Measurements from ENCODE around the gene RMDN3.

RMDN3 gene

DNA sequence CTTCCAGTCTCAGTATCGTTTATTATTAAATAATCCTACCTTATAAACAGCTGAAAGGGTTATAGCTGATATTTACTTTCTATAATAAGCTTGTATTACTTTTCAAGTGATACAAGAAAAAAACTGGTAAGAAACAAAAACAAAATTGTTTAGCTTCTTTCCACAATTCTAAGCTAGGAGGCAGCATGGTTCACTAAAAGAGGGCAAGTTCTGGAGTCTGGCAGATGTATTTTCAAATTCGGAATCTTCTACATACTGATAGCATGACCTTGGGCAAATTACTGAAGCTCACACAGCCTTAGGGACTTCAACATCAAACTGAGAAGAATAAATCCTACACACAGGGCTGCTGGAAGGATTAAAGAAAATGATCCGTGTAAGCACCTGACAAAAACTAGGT, 30.1 kb upstream of the RMDN3 start:
- Mint-ChIP-seq H3K27me3 (no peaks in the 10 kb centered on the region), H3K4me1 (ENCODE audit: low read depth) (peaks cover 28% of the 10 kb centered on the region), H3K27ac (no peak overlapping the region), H3K4me3 (no peak overlapping the region), H3K9me3 (no peaks in the 10 kb centered on the region), H3K36me3 (ENCODE audit: low read depth) (peaks cover 27% of the 10 kb centered on the region)
- intact Hi-C loops (cut with micrococcal nuclease): no loop called here

DNA sequence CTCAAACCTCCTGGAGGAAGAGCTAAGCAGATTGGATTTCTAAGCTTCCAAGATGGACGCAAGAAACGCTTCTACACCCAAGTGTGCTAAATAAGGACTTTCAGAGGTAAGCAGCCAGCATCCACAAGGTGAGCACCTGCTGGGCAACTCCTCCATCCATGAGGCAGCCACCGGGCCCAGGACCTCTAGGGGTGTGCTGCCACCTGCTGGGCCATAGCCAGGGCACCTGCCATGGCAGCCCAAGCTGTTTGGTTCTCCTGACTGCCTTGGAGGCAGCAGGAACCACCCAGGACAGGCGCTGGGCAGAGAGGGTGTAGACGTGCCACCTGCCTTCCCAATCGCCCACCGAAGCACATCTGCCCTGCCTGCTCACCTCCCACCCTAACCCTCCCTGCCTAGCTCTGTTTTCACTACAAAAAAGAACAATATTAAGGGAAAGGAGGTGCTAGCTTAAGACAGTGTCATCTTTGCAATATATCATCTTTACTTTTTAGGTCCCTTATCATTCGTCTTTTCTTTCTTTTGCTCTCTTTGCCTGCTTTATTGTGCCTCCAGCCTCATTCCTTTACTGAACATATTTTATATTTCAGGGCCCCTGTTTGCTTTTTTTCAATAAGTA, 27.7 kb upstream of the RMDN3 start:
- Mint-ChIP-seq H3K4me3 (no peak overlapping the region), H3K9me3 (no peaks in the 10 kb centered on the region), H3K27ac (no peak overlapping the region), H3K4me1 (ENCODE audit: low read depth) (peaks cover 9% of the 10 kb centered on the region), H3K36me3 (ENCODE audit: low read depth) (peaks cover 40% of the 10 kb centered on the region), H3K27me3 (no peaks in the 10 kb centered on the region)
- intact Hi-C loops (cut with micrococcal nuclease): loop anchor here (1.0 to 5.0 kb wide), 2 partner anchors 36 to 105 kb away; no protein-coding TSS in a partner anchor

DNA sequence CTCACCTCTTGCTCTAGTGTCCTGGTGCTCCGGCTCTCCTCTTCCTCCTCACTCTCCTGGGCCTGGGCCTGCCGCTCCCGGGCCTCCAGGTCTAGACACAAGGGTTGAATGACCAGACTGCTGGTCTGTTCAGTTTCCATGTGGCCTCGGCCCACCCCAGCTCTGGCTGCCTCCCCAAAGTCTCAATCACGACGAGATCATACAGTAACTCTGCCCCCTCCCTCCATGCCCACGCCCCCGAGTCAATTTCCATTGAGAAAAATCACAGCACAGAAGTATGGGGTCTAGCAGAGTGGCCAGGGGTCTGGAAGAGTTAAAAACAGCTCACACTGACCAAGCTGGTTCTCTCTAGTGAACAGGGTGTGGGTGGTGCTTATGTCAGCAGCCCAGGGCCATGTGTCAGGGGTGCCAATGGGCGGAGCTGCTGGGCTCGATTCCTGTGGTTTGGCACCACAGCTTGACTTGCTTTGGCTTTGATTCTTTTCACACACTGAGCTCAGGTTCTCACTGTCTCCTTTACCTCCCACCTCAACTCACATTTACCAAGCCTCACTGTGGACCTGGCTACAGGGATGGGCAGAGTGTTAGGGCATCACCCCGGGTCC, 21.6 kb upstream of the RMDN3 start:
- Mint-ChIP-seq H3K9me3 (no peaks in the 10 kb centered on the region), H3K27me3 (no peaks in the 10 kb centered on the region), H3K4me1 (ENCODE audit: low read depth) (peaks cover 16% of the 10 kb centered on the region), H3K4me3 (peak overlapping the region; percentile 0), H3K27ac (peak overlapping the region; percentile 84), H3K36me3 (ENCODE audit: low read depth) (peaks cover 87% of the 10 kb centered on the region)
- intact Hi-C loops (cut with micrococcal nuclease): no loop called here

DNA sequence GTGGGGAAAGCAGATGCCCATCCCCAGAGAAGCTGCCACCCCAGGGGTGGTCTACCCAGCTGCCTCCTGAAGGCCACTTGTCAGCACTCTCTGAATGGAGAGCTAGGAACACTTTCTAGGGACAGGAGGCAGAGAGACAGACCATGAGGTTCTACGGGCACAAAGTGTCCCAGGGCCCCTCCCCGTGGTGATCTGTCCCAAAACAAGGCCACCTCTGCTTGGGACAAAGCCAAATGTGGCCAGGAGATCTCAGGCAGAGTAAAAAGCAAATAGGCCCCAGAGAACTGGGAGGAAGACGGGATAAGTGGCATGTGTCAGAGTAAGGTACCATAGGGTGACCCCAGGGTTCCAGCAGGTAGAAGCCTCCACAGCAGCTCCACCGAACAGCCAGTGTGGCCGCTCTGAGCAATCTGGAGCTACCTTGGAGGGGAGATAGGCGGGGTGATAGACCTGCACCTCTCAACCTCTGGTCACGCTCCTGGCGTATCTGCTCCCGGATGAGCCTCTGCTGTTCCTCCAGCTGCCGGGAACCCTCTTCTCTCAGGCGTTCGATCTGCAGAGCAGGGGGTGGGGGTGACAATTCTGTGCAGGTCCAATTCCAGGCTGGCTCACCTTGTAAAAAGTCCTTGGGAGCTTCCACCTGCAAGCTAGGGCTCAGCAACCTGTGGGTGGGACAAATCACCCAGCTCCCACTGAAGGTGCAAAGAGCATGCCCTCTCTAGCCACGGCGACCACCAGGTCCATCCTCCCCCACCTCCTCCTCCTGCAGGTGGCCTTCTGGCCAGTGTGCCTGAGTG, 20.9 kb upstream of the RMDN3 start:
- intact Hi-C loops (cut with micrococcal nuclease): no loop called here
- Mint-ChIP-seq H3K9me3 (no peaks in the 10 kb centered on the region), H3K36me3 (ENCODE audit: low read depth) (peaks cover 94% of the 10 kb centered on the region), H3K27me3 (no peaks in the 10 kb centered on the region), H3K27ac (peak overlapping the region; percentile 84), H3K4me3 (no peak overlapping the region), H3K4me1 (ENCODE audit: low read depth) (peaks cover 18% of the 10 kb centered on the region)

DNA sequence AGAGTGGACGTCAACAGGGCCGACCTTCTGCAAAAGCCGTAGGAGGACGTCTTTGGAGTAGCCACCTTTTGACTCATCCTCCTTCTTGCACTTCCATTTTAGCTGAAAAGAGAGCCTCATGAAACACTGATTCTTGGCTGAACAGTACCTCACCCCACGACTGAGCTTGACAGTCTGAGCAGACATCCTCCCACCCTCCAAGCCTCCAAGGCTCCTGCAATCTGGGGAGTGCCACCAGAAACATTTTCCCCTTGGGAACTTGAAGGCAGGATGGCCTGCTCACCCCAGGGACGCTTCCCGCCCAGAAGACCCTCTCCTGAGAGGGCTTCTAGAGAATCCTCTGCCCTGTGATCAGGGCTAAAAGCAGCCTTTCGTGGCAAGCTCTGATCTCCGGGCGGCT, 20.0 kb upstream of the RMDN3 start:
- Mint-ChIP-seq H3K9me3 (no peaks in the 10 kb centered on the region), H3K4me3 (no peak overlapping the region), H3K27ac (no peak overlapping the region), H3K27me3 (no peaks in the 10 kb centered on the region), H3K36me3 (ENCODE audit: low read depth) (peaks cover 99% of the 10 kb centered on the region), H3K4me1 (ENCODE audit: low read depth) (peaks cover 28% of the 10 kb centered on the region)
- intact Hi-C loops (cut with micrococcal nuclease): no loop called here

DNA sequence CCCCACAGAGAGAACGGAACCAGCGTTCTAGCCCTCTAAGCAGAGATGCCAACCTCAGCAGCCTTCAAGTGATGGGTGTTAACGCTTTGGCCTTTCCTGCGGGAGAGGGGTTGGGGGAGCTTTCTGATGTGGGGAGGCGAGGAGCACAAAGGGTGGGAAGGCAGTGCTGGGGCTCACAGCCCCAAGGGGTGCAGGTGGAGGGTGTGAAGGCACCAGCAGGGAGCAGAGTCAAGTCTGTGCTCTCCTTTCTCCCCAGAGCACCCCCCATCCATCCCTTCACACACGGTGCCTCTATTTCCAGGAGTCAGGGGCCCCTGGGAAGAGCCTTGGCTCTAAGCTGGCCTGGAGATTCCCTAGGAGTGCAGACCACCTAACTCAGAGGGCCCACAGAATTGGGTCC, 18.8 kb upstream of the RMDN3 start:
- peak overlapping the region; percentile 18 for H3K27ac Mint-ChIP-seq
- intact Hi-C loops (cut with micrococcal nuclease): no loop called here
- H3K36me3 Mint-ChIP-seq (ENCODE audit: low read depth): peaks cover 95% of the 10 kb centered on the region
- H3K4me1 Mint-ChIP-seq (ENCODE audit: low read depth): peaks cover 39% of the 10 kb centered on the region
- peaks cover 3% of the 10 kb centered on the region for H3K27me3 Mint-ChIP-seq
- H3K9me3 Mint-ChIP-seq: no peaks in the 10 kb centered on the region
- no peak overlapping the region for H3K4me3 Mint-ChIP-seq

DNA sequence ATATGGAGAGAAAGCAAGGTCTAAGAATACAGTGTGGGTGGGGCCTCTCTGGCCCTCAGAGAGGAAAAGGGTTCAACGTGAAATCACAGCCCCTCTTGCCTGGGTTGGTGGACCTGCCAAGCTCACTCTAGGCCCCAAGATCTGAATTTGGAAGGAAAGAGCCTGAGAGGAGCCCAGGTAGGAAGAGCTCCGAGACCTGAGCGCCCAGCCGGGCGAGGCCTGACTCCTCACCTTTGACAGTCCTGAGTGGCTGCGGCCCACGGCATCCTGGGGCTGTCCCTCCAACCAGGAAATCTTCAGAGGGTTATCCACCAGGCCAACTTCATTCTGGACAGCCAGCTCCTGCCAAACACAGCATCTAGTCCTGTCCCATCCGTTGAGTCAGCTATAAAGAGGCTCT, 18.4 kb upstream of the RMDN3 start:
- Mint-ChIP-seq H3K4me3 (no peak overlapping the region), H3K27me3 (peaks cover 3% of the 10 kb centered on the region), H3K4me1 (ENCODE audit: low read depth) (peaks cover 43% of the 10 kb centered on the region), H3K36me3 (ENCODE audit: low read depth) (peaks cover 97% of the 10 kb centered on the region), H3K9me3 (no peaks in the 10 kb centered on the region), H3K27ac (peak overlapping the region; percentile 18)
- intact Hi-C loops (cut with micrococcal nuclease): no loop called here

DNA sequence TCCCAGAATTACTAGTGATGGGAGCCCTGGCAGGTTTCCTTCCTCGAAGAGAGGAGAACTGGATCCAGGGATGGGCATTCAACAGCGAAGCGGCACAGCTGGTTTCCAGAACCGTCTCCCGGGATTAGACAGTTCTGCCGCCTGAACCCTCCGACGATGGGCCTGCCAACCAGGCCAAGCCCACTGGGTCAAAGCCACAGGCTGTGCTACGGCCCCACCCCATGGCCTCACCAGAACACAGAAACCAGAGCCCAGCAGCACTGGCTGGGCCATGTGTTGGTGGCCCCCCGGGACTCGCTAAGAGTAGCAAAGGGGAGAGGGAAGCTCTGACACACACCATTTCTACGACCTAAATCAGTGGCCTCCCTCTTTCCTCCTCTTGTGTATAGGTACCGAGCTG, 17.0 kb upstream of the RMDN3 start:
- Mint-ChIP-seq H3K36me3 (ENCODE audit: low read depth) (peaks cover 97% of the 10 kb centered on the region), H3K4me3 (no peak overlapping the region), H3K27ac (no peak overlapping the region), H3K27me3 (peaks cover 3% of the 10 kb centered on the region), H3K9me3 (no peaks in the 10 kb centered on the region), H3K4me1 (ENCODE audit: low read depth) (peaks cover 45% of the 10 kb centered on the region)
- intact Hi-C loops (cut with micrococcal nuclease): no loop called here

DNA sequence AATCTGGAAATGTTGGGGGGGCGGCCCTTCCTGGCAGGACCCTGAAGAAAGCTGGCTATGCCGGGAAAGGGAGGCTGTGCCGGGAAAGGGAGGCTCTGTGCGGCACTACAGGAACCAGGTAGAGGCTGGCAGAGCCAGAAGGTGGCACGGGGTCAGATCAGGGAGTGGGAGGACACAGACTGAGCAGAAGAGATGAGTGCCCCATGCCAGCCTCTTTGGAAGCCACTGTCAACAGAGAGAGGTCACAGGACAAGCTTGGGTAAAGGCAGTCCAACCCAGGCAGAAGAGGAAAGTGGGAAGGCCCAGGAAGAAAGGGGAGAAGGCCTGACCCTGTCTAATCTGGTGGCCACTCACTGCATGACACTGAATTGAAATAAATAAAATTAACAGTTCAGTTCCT, 16.2 kb upstream of the RMDN3 start:
- H3K4me1 Mint-ChIP-seq (ENCODE audit: low read depth): peaks cover 37% of the 10 kb centered on the region
- H3K9me3 Mint-ChIP-seq: no peaks in the 10 kb centered on the region
- H3K27ac Mint-ChIP-seq: no peak overlapping the region
- intact Hi-C loops (cut with micrococcal nuclease): no loop called here
- peaks cover 3% of the 10 kb centered on the region for H3K27me3 Mint-ChIP-seq
- H3K4me3 Mint-ChIP-seq: no peak overlapping the region
- H3K36me3 Mint-ChIP-seq (ENCODE audit: low read depth): peaks cover 97% of the 10 kb centered on the region

DNA sequence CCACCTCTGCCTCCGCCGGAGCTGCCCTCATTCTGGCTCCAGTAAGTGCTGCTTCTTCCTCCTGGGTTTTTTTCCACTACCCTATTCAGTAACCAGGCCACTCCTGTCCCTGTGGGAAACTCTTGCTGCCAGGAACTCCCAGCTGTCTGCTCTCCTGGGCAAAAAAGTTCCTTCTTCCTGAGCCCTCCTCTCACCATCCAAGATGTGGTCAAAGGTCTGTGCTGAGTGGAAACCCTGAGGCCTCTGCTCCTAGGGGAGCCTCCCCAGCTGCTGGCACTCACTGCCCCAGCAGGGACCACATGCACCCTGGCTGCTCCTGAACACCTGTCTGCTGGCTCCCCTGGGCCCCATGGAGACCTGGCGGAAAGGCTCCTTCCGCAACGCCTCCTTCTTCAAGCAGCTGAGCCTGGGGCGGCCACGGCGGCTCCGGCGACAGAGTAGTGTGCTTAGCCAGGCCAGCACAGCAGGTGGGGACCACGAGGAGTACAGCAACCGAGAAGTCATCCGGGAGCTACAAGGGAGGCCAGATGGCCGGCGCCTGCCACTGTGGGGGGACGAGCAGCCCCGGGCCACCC, 15.2 kb upstream of the RMDN3 start:
- Mint-ChIP-seq H3K9me3 (no peaks in the 10 kb centered on the region), H3K36me3 (ENCODE audit: low read depth) (peaks cover 87% of the 10 kb centered on the region), H3K4me1 (ENCODE audit: low read depth) (peaks cover 45% of the 10 kb centered on the region), H3K27me3 (peaks cover 3% of the 10 kb centered on the region), H3K27ac (peak overlapping the region; percentile 82), H3K4me3 (no peak overlapping the region)
- intact Hi-C loops (cut with micrococcal nuclease): no loop called here

DNA sequence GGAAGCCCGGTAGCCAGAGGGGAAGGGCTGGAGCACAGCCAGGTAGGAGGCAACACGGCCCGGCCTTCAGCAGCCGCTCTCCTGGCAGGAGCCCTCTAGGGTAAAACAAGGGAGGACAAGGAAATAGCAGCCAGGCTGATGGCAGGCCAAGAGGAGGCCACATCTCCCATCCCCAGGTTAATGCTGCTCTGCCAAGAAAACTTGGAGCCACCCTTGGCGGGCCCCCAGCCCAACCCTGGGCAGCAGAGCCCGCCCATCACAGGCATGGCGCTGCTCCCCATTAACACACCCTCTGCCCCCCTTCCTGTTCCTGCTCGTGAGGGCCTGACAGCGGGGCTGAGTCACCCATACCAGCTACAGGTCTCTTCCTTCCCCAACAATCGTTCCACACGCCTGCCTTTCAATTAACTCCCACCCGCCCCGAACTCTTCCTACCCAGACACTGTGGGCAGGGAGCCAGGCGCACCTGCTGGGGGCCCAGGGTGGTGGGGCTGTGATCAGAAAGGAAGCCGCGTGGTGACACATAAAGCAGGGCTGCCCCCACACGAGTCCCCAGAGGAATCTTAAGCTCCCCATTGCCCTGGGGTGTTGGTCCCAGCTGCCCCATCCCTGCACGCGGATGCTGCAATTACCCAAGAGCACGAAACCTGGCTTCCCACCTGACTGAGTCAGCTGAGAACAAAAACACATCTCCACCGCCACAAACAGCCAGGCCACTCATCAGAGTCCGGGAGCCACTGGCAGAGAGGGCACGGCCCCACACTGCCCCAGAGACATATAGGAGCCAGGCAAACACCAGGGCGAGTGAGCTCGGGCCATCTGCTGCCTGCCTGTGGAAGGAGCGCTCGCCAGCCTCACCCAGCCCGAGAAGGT, 14.5 kb upstream of the RMDN3 start, which contains the start of gene C15orf62:
TSS of gene C15orf62 (plus strand) at position 707 of the 873 bp plus-strand sequence. CDS start 516 bp downstream, outside the sequence.
- peak within 1 kb of the TSS; percentile 82 for H3K27ac Mint-ChIP-seq
- H3K4me1 Mint-ChIP-seq (ENCODE audit: low read depth): peaks cover 52% of the 10 kb centered on the region
- H3K9me3 Mint-ChIP-seq: no peaks in the 10 kb centered on the region
- peaks cover 3% of the 10 kb centered on the region for H3K27me3 Mint-ChIP-seq
- H3K36me3 Mint-ChIP-seq (ENCODE audit: low read depth): peaks cover 80% of the 10 kb centered on the region
- H3K4me3 Mint-ChIP-seq: peak within 1 kb of the TSS; percentile 43
- intact Hi-C loops (cut with micrococcal nuclease): loop anchor here (5.0 to 10.0 kb wide), 2 partner anchors 38 to 205 kb away; partner anchors contain the start of genes CCDC32, DNAJC17, RPUSD2 and ZFYVE19

DNA sequence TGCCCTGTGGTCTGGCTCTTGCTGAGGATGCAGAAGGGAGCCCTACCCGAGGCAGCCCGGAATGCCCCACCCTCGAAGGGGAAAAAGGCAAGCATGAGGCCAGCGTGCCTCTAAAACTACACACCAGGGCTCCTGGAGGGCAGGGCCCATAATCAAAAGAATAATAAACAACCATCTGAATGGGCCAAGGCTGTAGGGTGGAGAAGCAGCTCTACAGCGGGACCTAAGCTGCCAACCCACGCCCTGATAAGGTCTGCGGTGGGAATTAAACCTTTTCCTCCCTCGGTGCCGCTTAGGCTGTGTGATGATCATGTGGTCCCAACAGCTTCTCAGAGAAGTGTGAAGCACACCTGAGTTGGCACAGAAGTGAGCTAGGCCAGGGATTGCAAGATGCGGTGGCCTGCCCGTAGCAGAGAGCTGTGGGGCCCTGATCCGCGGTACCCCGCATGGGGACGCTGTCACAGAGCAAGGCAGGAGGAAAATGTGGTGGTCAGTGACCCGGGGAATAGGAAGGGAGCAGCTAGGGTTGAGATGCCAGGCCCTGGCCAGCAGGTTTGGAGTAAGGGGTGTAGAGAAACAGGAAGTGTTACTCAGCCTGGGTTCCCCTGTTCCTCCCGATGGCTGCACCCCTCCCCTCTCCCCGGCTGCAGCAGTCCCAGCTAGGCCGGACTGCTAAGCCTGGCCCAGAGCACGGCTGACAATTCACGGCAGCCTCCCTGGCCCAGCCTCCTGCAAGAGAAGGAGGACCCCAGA, 13.6 kb upstream of the RMDN3 start:
- Mint-ChIP-seq H3K4me3 (peak overlapping the region; percentile 31), H3K27ac (peak overlapping the region; percentile 82), H3K4me1 (ENCODE audit: low read depth) (peaks cover 60% of the 10 kb centered on the region), H3K36me3 (ENCODE audit: low read depth) (peaks cover 72% of the 10 kb centered on the region), H3K27me3 (peaks cover 3% of the 10 kb centered on the region), H3K9me3 (no peaks in the 10 kb centered on the region)
- intact Hi-C loops (cut with micrococcal nuclease): loop anchor here (5.0 to 10.0 kb wide), 2 partner anchors 39 to 204 kb away; partner anchors contain the start of genes CCDC32, DNAJC17, RPUSD2 and ZFYVE19

Data from dendritic cell treated with granulocyte-macrophage colony-stimulating factor and Interleukin-4, amounts not matched to agents 40 ng/mL and 50 ng/mL, for 4 days (primary cell).